ENCODE data around the gene MT1F. TPM values are rescaled to one million over a fixed set of nuclear protein-coding genes. Genes with fewer than 3 reads are reported as not detected.

MT1F gene
- total RNA-seq, 4 donors from 2014 or later = 5.6 to 16.6 (median 12.9) TPM

GRCh38 chr16:56679078-56679730 is 21.4 kb downstream of the MT1F start:
- DNase-seq (ENCODE audit: low spot score in 2 of 2) = no peak
- TF ChIP-seq POLR2A (IDR thresholded peaks at IDR 0.05) (no peak), POLR2AphosphoS5 (IDR thresholded peaks at IDR 0.05) (no peak), CTCF (IDR thresholded peaks at IDR 0.05) (no peak), EP300 (IDR thresholded peaks at IDR 0.05) (no peak)
- Histone ChIP-seq H3K27me3 (peaks cover 8% of the 10 kb centered on the region), H3K9me3 (no peaks in the 10 kb centered on the region), H3K4me3 (no peak overlapping the region), H3K36me3 (no peaks in the 10 kb centered on the region), H3K27ac (no peak overlapping the region), H3K4me1 (peaks cover 42% of the 10 kb centered on the region)
- 95% methylated on average over 3 of the region's 3 CpGs for WGBS

- no peaks in the 10 kb centered on the region for H3K9me3 ChIP-seq
- H3K27ac ChIP-seq = no peak overlapping the region
- peaks cover 48% of the 10 kb centered on the region for H3K4me1 ChIP-seq
- no peak overlapping the region for H3K4me3 ChIP-seq
- WGBS = 84% methylated on average over 5 of the region's 6 CpGs
- H3K27me3 ChIP-seq = peaks cover 8% of the 10 kb centered on the region
- DNase-seq (ENCODE audit: low spot score in 2 of 2) = no peak
- no peak for TF ChIP-seq POLR2AphosphoS5 (IDR thresholded peaks at IDR 0.05)
- TF ChIP-seq EP300 (IDR thresholded peaks at IDR 0.05) = no peak
- TF ChIP-seq POLR2A (IDR thresholded peaks at IDR 0.05) = no peak
- no peak for TF ChIP-seq CTCF (IDR thresholded peaks at IDR 0.05)
- no peaks in the 10 kb centered on the region for H3K36me3 ChIP-seq
Measured at GRCh38 chr16:56679818-56680217, 22.1 kb downstream of the MT1F start.

GRCh38 chr16:56681939-56682702 is 24.4 kb downstream of the MT1F start, which contains the start of gene MT1X:
MT1X (plus strand) TSS chr16:56682470; CDS start chr16:56682541, 71 bp downstream.
- H3K4me3 ChIP-seq = peak within 1 kb of the TSS; percentile 69
- H3K36me3 ChIP-seq = no peaks in the 10 kb centered on the region
- peak within 1 kb of the TSS; percentile 92 for H3K27ac ChIP-seq
- H3K4me1 ChIP-seq = peaks cover 47% of the 10 kb centered on the region
- 1% methylated on average over 17 of the region's 49 CpGs for WGBS
- TF ChIP-seq POLR2A (IDR thresholded peaks at IDR 0.05) = peak; percentile 94 to 99
- peak; percentile 81 for TF ChIP-seq EP300 (IDR thresholded peaks at IDR 0.05)
- no peak for TF ChIP-seq CTCF (IDR thresholded peaks at IDR 0.05)
- TF ChIP-seq POLR2AphosphoS5 (IDR thresholded peaks at IDR 0.05) = peak; percentile 73 to 94 (median 86)
- no peaks in the 10 kb centered on the region for H3K27me3 ChIP-seq
- DNase-seq (ENCODE audit: low spot score in 2 of 2) = peak; percentile 96
- H3K9me3 ChIP-seq = no peaks in the 10 kb centered on the region

- H3K27me3 ChIP-seq = no peaks in the 10 kb centered on the region
Measured at GRCh38 chr16:56682703-56683397, 25.1 kb downstream of the MT1F start.

More at GRCh38 chr16:56682703-56683397, 25.1 kb downstream of the MT1F start:
- Histone ChIP-seq H3K36me3 (no peaks in the 10 kb centered on the region), H3K4me1 (peaks cover 47% of the 10 kb centered on the region), H3K4me3 (peak overlapping the region; percentile 69), H3K27ac (peak overlapping the region; percentile 92), H3K9me3 (no peaks in the 10 kb centered on the region)
- TF ChIP-seq EP300 (IDR thresholded peaks at IDR 0.05) (no peak), POLR2AphosphoS5 (IDR thresholded peaks at IDR 0.05) (no peak), POLR2A (IDR thresholded peaks at IDR 0.05) (no peak), CTCF (IDR thresholded peaks at IDR 0.05) (no peak)
- no peak for DNase-seq (ENCODE audit: low spot score in 2 of 2)
- WGBS = 16% methylated on average over 6 of the region's 8 CpGs

Measured in suprapubic skin (tissue), 4 donors.